COLO668 (cell line): Measurements from ENCODE around the gene USP38.
"Not testable (repeated sequence)": the region's sequence is repeated elsewhere in the genome, so short reads cannot be mapped to it uniquely, and the experiment has no call there.

ENCODE experiments used
- DNase-seq: peaks from one replicate; lab custom pipeline; 2025; ENCODE audit not compliant: unreplicated experiment; lab: John Stamatoyannopoulos, UW

The USP38 gene

GRCh38 chr4:143212566-143212965 is 27.8 kb downstream of the USP38 start:
- no peak for DNase-seq

- no peak for DNase-seq
These were observed 31.2 kb downstream of the USP38 start for GRCh38 chr4:143215873-143216272.

GRCh38 chr4:143224255-143224654 is 39.5 kb downstream of the USP38 start:
- DNase-seq, result no peak

GRCh38 chr4:143225167-143225566 is 40.5 kb downstream of the USP38 start:
- DNase-seq, result no peak

GRCh38 chr4:143230683-143231082 is 46.0 kb downstream of the USP38 start:
- no peak for DNase-seq

GRCh38 chr4:143232277-143232676 is 47.6 kb downstream of the USP38 start:
- DNase-seq, result no peak

- DNase-seq, result no peak
These were observed 49.4 kb downstream of the USP38 start for GRCh38 chr4:143234153-143234552.

- not testable (repeated sequence) for DNase-seq
These were observed 52.5 kb downstream of the USP38 start for GRCh38 chr4:143237195-143237594.

GRCh38 chr4:143240939-143241679 is 56.4 kb downstream of the USP38 start:
- DNase-seq, result no peak

GRCh38 chr4:143241892-143242291 is 57.2 kb downstream of the USP38 start:
- DNase-seq, result peak; percentile 3

- DNase-seq, result no peak
These were observed 58.3 kb downstream of the USP38 start for GRCh38 chr4:143243041-143243440.

- no peak for DNase-seq
These were observed 62.3 kb downstream of the USP38 start for GRCh38 chr4:143246977-143247376.

- DNase-seq, result no peak
These were observed 63.1 kb downstream of the USP38 start for GRCh38 chr4:143247866-143248265.

- DNase-seq, result no peak
These were observed 64.1 kb downstream of the USP38 start for GRCh38 chr4:143248827-143249226.

GRCh38 chr4:143250617-143251016 is 65.9 kb downstream of the USP38 start:
- DNase-seq, result no peak

- no peak for DNase-seq
These were observed 66.6 kb downstream of the USP38 start for GRCh38 chr4:143251348-143251747.

- DNase-seq, result no peak
These were observed 67.1 kb downstream of the USP38 start for GRCh38 chr4:143251779-143252178.

- DNase-seq, result no peak
These were observed 67.8 kb downstream of the USP38 start for GRCh38 chr4:143252478-143252877.

GRCh38 chr4:143253166-143253565 is 68.4 kb downstream of the USP38 start:
- no peak for DNase-seq

GRCh38 chr4:143254491-143255226 is 69.9 kb downstream of the USP38 start:
- DNase-seq, result no peak

GRCh38 chr4:143256456-143256855 is 71.7 kb downstream of the USP38 start:
- no peak for DNase-seq

- DNase-seq, result no peak
These were observed 72.6 kb downstream of the USP38 start for GRCh38 chr4:143257356-143257755.
